Activated naive CD4-positive, alpha-beta T cell treated with Interleukin-2 at 50 U/mL for 16 hours (primary cell): ENCODE data around the gene PTPN21.
"Not testable (repeated sequence)": the region's sequence is repeated elsewhere in the genome, so short reads cannot be mapped to it uniquely, and the experiment has no call there.

ENCODE experiments used
- DNase-seq: peaks from one replicate; pipeline ENCODE4 v3.0.0-alpha.2; 2020

PTPN21 gene

DNA sequence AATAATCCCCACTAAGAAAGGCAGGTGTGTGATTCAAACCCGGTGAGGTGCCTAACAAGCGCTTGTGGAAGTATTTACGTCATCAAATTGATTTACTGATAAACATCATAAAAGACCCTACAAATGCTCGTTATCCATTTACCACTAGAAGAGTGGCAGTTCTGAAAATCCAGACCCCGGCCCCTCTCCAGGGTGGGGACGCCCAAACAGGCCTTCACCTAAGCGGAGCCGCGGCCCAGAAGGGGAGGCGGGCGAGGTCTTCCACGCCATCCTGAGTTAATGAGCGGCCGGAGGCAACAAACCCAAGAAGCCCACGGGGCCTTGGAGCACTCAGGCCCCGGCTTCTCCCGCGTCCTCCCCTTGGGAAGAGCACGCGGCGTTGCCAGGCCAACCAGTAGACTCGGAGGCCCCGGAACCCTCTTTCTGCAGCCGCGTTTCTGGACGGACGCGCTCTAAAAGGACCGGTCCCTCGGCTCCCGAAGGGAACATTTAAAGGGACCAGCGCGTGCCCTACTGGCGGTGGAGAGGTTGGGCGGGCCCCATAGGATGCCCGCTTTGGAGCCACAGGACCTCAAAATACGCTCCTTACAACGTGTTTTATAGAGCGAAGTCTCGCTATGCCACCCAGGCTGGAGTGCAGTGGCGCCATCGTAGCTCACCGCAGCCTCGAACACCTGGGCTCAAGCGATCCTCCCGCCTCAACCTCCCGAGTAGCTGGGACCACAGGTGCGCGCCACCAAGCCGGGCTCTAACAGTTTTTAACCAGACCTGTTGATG, 3.5 kb downstream of the PTPN21 start:
- DNase-seq: peak; percentile 59

DNA sequence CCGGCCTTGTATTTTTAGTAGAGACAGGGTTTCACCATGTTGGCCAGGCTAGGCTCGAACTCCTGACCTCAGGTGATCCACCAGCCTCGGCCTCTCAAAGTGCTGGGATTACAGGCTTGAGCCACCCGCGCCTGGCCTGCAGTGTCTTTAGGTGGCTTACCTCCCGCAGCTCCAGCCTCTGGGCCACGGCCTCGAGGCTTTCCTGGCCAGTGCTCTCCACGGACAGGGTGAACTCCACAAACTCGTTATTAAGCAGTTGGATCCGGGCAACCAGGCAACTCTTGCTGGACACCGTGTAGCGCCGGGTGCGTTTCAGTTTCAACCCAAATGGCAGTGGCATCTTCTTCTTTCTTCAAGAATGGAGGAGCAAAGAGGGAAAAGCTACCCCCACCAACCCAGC, 4.7 kb downstream of the PTPN21 start:
- no peak for DNase-seq

DNA sequence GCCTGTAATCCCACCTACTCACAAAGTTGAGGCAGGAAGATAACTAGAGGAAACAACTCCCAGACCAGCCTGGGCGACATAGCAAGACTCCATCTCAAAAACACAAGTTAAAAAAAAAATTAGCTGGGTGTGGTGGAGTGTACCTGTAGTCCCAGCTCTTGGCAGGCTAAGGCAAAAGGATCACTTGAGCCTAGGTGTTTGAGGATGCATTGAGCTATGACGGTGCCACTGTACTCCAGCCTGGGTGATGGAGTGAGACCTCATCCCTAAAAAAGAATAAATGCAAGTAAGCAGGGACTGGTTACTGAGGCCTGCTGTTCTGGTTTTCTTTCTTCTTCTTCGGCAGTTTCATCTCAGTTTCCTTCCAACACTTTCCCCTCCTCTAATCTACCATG, 7.4 kb downstream of the PTPN21 start:
- no peak for DNase-seq

DNA sequence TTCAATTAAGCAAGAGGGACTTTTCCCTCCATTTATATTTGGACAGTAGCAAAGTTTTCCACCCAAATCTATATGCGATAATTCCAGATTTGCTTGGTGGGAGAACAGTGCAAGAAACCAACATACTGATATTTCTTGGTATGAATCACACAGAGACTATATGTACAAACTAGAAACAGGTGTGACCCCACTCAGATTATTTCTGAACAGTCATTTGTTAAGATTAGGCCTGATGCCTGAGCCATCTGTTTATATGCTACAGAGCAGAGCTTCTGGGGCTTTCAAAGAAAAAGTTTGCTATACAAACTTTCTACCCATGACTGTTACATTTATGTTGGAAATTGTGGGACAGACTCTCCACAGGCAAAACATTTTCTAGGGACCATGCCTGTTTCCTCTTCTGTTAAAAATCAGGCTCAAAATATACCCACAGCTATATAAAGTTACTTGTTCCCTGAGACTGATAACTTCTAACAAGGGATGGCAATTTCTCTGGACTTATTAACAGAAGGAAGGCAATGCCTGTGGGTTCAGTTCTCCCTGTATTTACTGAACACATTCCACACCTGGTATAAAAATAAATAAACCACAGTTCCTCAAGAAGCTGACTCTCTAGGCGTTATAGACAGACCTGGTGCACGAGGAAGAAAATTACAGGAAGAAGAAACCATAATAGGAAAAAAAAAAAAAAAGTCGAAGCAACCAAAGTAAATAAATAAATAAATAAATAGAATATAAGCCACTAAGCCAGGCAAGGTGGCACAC, 8.0 kb downstream of the PTPN21 start:
- no peak for DNase-seq

DNA sequence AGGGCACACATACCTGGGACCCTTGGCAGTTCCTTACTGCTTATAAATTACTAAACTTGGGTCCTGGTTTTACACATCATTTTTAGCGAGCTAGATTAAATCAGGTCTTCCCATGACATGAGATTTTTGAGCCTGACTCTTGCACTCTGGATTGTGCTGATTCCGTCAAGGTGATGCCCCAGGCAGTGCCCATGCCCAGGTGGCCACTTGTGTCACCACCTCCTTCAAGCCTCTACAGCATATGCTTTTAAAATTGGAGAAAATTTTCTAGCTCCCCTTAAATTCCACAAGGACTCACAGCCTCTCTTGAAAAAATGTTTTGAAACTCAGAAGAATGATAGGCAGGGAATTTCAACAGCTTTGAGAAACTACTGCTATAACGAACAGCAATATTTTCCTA, 9.6 kb downstream of the PTPN21 start:
- no peak for DNase-seq

DNA sequence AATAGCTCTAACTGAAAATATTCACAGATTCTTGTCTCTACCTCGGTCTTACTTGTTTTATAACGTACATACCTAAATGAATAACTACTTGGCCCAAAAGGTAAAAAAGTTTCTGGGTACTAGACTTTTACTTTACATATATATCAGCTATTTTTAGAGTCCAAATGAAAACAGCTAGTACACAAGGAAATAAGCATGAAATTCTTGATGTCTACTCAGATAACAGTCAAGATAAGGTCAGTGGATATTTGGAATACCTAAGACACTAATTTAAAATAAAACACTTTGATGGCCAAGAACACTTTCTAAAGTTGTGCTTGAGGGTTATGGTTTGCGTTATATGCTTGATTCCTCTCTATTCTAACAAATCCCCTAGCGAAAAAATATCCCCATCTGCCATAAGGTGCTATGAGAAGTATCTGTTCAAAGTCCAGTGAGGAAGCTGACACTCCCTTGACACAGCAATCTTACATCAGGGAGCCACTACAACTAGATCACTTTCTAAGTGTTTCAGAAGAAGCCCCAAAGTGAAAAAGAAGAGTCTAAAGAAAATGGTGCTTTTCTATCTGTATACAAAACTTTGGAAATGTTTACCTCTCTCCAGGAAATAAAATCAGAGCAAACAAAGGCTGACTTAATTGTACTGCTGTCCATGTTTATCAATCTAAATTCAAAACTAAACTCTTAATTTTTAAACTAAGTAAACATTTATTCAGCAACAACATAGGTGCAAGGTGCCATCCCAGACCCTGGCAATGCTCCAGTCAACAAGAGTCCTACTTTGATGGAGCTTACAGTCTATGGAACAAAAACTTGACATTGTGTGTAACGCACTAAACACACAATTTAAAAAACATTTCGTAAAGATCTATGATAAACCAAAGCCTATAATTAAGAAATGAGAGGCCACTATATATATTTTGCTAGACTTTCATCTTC, 11.7 kb downstream of the PTPN21 start:
- no peak for DNase-seq

DNA sequence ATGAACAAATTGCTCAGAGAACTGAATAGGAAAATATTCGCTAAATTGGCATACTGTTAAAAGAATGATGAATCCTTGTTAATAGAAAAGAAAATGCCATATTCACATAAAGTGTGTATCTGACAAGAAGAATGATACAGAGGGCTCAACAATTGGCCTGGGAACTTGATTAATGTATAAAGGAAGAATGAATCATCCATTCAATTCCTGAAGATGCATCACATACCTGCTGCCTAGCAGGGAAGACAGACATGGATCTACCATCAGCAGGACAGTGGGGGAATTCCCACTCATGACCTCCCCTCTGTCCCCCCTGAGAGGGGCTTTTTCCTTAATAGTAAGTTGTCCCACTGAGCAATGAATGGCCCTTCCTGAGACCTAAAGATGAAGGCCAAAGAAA, 13.5 kb downstream of the PTPN21 start:
- no peak for DNase-seq

DNA sequence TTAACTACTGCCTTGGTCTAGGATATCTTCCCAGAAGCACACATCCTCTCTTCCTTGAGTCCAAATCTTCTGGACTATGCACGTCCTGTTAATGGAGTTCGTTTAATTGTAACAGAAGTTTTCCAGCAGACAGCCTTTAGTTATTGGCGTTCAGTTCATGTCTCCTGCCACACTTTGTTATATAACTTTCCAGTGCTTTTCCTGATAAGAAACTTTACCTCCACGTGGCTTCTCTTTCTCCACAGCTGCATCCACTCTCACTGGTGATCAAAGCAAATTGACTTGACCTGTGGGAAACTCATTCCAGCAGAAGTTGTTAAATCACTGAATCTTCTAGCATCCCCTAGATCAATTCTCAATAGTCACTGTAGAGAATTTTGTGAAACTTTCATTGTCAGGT, 19.0 kb downstream of the PTPN21 start:
- DNase-seq: no peak

DNA sequence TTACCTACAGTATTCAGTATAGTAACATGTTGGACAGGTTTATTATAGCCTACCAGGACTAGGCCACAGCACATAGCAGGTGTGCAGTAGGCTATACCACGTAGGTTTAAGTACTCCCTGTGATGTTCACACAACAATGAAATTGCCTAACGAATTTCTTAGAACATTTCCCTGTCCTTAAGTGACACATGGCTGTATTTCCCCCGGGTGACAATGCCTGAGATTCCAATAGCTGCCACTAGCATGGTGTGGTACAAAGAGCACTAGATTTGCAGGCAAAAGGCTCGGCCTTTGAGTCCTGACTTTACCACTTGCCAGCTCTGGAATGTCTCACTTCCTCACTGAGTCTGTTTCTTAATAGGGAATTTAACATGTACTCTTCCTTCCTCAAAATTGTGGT, 19.7 kb downstream of the PTPN21 start:
- DNase-seq: no peak

DNA sequence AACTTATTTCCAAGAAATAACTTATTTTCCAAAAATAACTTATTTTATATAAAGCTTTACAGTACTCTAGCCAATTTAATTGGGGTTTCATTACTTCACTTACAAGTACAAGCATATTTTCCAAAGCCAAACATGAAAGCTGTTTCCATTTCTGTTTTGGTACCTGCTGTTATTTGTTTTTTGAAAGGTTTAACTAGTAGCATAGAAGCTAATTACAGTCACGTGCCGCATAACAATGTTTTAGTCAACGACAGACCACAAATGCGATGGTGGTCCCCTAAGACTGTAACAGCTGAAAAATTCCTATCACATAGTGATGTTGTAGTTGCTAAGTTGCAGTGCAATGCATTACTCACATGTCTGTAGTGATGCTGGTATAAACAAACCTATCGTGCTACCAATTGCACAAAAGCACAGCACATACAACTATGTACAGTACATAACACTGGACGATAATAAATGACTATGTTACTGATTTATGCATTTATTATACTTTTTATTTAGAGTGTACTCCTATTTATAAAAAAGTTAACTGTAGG, 21.7 kb downstream of the PTPN21 start:
- DNase-seq: no peak

DNA sequence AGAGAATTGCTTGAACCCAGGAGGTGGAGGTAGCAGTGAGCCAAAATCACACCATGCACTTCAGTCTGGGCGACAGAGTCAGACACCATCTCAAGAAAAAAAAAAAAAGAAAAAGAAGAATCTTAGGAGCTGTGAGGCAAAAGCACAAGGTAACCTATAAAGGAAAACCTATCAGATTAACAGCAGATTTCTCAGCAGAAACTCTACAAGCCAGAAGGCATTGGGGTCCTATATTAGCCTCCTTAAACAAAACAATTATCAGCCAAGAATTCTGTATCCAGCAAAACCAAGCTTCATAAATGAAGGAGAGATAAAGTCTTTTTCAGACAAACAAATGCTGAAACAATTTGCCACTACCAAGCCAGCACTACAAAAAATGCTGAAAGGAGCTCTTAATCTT, 24.9 kb downstream of the PTPN21 start:
- DNase-seq: not testable (repeated sequence)

DNA sequence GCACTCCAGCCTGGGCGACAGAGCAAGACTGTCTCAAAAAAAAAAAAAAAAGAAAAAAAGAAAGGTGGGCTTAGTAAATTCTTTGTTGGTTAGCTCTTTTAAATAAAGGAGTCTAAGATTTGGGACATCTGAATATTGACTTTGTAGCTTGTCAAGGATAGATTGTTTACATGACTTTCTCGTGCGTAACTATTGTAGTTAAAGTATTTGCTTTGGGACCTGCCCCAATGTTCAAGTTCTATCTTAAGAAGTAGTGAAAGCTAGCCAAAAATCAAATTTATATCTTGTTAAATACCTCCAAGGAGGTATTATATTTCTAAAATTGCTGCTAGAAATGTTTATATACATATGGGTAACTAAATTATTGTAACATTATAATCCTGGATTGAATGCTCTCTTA, 32.4 kb downstream of the PTPN21 start:
- no peak for DNase-seq

DNA sequence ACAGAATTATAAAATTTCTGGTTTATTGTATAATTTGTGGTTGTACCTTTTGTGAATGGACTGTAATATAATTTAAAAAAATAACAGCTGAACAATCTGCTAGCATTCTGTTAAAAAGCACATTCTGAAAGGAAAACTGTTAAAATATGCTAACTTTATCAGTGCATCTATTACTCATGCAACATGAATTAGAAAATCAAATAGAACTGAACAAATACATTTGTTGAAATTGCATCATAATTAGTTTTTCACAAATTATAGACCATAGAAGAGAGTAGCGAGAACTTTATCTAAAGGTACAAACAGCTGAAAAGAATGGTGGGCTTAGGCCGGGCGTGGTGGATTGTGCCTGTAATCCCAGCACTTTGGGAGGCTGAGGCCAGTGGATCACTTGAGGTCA, 33.0 kb downstream of the PTPN21 start:
- no peak for DNase-seq

DNA sequence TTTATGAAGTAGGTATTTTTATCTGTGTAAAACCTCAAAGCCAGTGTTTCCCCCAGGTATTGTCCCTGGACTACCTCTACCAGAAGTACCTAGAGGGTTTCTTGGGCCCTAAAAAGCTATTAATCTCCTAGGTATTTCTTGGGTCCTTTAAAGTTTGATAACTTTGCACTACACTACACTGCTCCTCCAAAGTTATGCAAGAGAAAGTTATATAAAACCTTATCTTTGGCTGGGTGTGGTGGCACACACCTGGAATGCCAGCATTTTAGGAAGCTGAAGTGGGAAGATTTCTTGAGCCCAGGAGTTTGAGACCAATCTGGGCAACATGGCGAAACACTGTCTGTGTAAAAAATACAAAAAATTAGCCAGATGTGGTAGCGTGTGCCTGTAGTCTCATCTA, 34.9 kb downstream of the PTPN21 start:
- DNase-seq: no peak

DNA sequence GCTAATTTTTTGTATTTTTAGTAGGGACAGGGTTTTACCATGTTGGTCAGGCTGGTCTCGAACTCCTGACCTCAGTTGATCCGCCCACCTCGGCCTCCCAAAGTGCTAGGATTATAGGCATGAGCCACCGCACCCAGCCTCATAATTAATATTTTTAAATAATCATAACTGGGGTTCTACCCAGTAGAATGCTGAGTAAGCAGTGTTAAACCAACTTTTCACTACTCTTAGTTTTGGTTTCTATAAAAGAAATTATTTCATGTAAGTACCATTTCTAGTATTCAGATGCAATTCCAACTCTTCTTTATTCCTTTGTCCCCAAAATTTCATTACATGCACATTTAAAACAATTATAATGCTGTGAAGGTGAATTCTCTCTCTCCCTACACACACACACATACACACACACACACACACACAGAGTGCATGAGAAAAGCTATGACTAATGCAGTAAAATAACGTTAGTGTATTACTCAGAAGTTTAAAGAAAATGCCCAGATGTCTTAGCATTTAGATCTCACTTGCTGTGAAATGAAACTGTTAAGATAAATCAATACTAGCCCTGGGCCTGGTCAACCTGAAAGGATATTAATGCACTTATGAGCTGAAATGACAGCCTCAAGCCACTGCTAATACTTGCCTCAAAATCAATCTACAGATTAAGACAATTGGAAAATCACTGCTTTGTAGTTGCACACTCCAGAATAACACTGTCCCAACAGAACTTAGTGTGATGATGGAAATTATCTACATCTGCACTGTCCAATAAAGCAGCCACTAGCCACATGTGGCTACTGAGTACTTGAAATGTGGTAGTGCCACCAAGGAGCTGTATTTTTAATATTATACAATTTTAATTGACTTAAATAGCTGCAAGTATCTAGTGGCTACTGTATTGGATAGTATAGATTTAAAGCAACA, 36.0 kb downstream of the PTPN21 start:
- DNase-seq: no peak

DNA sequence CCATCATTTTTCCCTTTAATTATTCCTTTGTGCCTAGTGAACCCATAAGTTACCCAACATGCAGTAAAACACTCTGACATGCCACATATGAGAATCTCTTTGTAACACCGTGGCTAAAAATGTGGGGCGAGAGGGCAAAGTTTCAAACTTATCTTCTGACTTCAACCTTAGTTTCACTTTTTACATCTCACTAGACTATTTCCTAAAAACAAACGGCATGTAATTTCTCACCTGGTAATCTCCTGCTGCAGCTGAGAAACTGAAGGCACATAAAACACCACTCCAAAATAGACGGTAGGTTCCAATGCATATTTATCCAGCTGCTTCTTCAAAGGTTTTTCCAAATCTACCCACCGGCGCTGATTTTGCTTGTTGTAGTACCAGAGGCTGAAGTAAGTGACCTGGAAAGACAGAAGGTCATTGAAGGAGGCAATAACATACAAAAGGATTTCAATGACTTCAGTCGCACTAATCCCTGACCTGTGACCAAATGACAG, 37.9 kb downstream of the PTPN21 start:
- no peak for DNase-seq

DNA sequence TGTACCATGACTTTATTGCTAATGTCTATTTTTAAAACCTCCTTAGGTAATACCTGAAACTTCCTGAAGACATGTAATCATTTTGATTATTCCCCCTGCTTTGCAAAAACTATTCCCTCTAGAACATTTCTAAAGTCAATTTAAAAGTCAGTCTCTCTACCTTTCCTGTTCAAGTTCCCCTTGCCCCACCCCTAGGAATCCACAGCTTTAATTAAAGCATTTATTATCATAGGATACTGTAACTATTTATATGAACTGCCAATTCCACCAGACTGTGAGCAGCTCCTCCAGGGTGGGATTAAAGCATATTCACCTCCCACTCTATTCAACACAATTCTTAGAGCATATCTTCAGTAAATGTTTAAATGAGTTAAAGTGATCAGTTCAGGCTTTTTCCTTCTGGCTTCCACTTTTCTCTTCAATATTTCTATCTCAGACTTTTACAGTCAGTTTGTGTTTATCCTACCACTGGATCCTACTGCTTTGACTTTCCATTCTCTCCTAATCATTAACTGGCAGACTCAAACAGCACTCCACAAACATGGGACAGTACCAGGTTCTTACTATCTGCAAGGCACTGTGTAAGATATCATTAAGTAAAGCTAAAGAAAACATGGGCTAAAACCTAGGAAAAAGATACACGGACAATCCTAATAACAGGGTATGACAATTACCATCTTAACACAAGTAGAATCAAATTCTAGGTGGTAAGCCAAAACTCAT, 39.1 kb downstream of the PTPN21 start:
- DNase-seq: no peak

DNA sequence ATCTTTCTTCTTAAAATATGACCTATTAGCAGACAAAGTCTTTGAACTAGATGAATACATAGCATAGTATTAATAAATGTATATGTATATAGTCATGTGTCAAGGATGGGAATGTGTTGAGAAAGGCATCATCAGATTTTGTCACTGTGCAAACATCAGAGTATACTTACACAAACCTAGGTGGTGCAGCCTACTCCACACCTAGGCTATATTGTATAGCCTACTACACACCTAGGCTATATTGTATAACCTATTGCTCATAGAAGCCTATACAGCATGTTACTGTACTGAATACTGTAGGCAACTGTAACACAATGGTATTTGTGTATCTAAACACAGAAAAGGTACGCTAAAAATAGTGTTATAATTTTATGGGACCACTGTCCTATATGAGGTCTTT, 47.6 kb downstream of the PTPN21 start:
- DNase-seq: no peak

DNA sequence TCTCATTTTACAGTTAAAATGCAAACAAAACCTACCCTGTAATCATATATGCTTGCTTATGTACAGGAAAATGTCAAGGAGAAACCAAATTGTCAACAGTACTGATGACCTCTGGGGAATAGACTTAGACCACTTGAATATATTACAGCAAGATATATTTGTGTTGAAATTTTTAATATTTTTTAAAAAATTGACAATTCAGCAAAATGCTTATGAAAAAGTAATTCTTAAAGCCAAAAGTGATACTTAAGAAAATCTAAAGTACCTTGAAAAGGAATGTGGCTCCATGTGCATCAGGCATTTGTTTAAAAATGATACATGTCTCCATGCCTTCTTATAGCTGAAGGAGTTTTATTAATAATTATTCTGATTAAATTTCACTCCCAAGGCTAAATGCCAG, 49.2 kb downstream of the PTPN21 start:
- DNase-seq: no peak

DNA sequence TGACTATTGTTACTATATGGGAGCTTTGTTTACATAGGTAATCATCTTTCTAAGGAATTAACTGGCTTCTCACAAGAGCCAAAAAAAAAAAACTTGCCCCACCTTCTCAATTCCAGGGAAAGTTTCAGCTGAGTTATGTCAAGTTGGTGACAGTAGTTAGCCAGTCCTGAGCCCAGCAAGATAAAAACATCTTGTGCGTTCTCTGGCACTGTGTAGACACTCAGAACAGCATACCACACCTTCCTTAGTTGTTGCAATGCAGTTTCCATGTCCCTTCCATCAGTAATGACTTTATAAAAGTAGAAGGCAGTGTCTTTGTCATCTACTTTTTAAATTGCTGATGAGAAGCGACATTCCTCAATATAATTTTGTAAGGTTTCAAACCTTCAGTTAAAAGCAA, 50.2 kb downstream of the PTPN21 start:
- DNase-seq: no peak

DNA sequence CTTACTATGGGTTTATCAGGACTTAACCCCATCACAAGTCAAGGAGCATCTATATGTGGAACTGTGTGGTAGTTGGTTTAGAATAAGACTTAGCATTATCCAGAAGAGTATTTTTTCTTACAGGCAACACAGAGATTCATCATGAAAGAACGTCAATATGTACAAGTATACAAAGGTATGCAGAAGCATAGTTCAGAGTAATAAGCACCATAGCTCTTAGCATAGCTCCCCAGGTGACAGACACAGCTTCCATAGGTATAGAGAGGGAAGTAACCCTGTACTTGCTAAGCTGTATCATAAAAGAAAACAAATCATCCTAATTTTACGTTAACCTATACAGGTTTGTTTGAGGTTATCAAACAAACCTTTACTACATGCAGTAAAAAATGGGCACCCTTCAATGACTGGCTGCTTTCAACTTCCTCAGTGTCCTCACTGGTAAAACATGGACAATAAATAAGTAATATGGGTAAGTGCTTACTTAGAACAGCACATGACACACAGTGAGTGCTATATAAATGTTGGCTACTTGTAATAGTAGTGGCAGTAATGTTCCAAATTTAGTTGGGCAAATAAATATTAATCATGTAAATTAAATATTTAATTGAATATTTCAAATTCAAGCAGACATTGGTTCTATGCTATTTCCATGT, 50.9 kb downstream of the PTPN21 start:
- no peak for DNase-seq
